Transverse colon (tissue), 4 donors: ENCODE measurements around the gene RAPGEF3. TPM values are rescaled to one million over a fixed set of nuclear protein-coding genes. Genes with fewer than 3 reads are reported as not detected.

Experiments used
- DNase-seq: peaks from one replicate; pipeline ENCODE4 v3.0.0-alpha.2; 2019
- H3K27ac ChIP-seq, 4 donors: fragments of 200-600 bp; sonication (generic); 2 replicates each; pipeline ENCODE4 v1.5.1; 2016 to 2018; ENCODE audit warnings: inconsistent platforms in 4 of 4
- H3K27me3 ChIP-seq: fragments of 200-600 bp; sonication (generic); 2 replicates; pipeline ENCODE4 v1.5.1; 2017; ENCODE audit warnings: inconsistent platforms
- H3K36me3 ChIP-seq, 4 donors: fragments of 200-600 bp; sonication (generic); 2 replicates each; pipeline ENCODE4 v1.5.1; 2017 to 2019; ENCODE audit warnings: inconsistent platforms in 4 of 4
- H3K4me1 ChIP-seq, 4 donors: fragments of 200-600 bp; sonication (generic); 2 replicates each; pipeline ENCODE4 v1.5.1; 2017 to 2020; ENCODE audit warnings: inconsistent platforms in 4 of 4
- H3K4me3 ChIP-seq, 4 donors: fragments of 200-600 bp; sonication (generic); 1 replicate in 1 of 4; 2 replicates in 3 of 4; pipeline versions ENCODE4 v1.5.1 to v1.6.1; 2017 to 2019; ENCODE audit warnings: inconsistent platforms in 4 of 4
- H3K9me3 ChIP-seq, 2 donors: fragments of 200-600 bp; sonication (generic); 2 replicates each; pipeline ENCODE4 v1.5.1; 2017 to 2019; ENCODE audit warnings: inconsistent platforms in 2 of 2
- CTCF ChIP-seq, 5 experiments: fragments of 200-600 bp in 3 of 5; fragments of 450-650 bp in 2 of 5; sonication (generic) in 3 of 5; IDR thresholded peaks; 1 replicate in 2 of 5; 2 replicates in 3 of 5; pipeline ENCODE4 v1.5.1; 2016 to 2017; ENCODE audit warnings: antibody characterized with exemption in 5 of 5, inconsistent platforms in 3 of 5, mild to moderate bottlenecking in 2 of 5, moderate library complexity in 1 of 5
- EP300 ChIP-seq: sonication (generic); formaldehyde crosslinking; IDR thresholded peaks from one replicate; pipeline ENCODE4 v1.6.1; 2017; ENCODE audit warnings: antibody characterized with exemption, low read depth
- POLR2A ChIP-seq: fragments of 450-650 bp; IDR thresholded peaks from one replicate; pipeline ENCODE4 v1.6.1; 2016; ENCODE audit warnings: antibody characterized with exemption, mild to moderate bottlenecking, moderate library complexity
- POLR2AphosphoS5 ChIP-seq, 3 donors: sonication (generic); formaldehyde crosslinking; IDR thresholded peaks; one replicate each; pipeline ENCODE4 v1.6.1; 2016; ENCODE audit warnings: antibody characterized with exemption in 3 of 3
- WGBS, 2 donors: methylation state at CpG; one replicate each; pipeline ENCODE4 v1.1.5; 2018; ENCODE audit warnings: low coverage in 1 of 2; 5-methylcytosine and 5-hydroxymethylcytosine counted together
- in situ Hi-C, 4 donors: fragments of 200-750 bp; cut with MboI; loops; one replicate each; pipeline versions ENCODE4 v1.15.0 to v1.15.1; 2017; ENCODE audit warnings: low sequenced_read_pairs in 3 of 4, low pct_ligation_motif_present in 1 of 4, low pct_unique_long_range_greater_than_20kb in 1 of 4
- intact Hi-C: fragments of 100-400 bp; cut with DNase I; formaldehyde crosslinking; loops from one replicate; pipeline ENCODE4 v1.15.1; 2023; ENCODE audit warnings: low total_unique reads
- total RNA-seq, 4 donors: library from RNA; depleted of rRNA; stranded (reverse); fragments of >200 nt; gene quantifications; one replicate each; pipeline ENCODE4 v1.1.0, GENCODE V29; 2016

Gene RAPGEF3
- total RNA-seq, 4 donors from 2014 or later: 8.1 to 51.7 (median 24.6) TPM

- intact Hi-C loops (no loop called here), in situ Hi-C loops (loop anchor here in 2 of 4 donors (25.0 kb wide), 2 partner anchors 89 to 214 kb away; partner anchors contain the start of gene TMEM106C (in 1 of the 2))
- no peaks in the 10 kb centered on the region for H3K9me3 ChIP-seq
- no peak overlapping the region for H3K27ac ChIP-seq
- peaks cover 3 to 9% (median 5%) of the 10 kb centered on the region in 4 donors for H3K4me1 ChIP-seq
- H3K4me3 ChIP-seq: no peak overlapping the region
- H3K36me3 ChIP-seq: no peaks in the 10 kb centered on the region
- WGBS, 2 donors: 100% methylated on average over 1 of the region's 1 CpG
- DNase-seq: no peak
- TF ChIP-seq POLR2A: no peak
- TF ChIP-seq CTCF (IDR thresholded peaks at IDR 0.05): no peak
- TF ChIP-seq POLR2AphosphoS5 (IDR thresholded peaks at IDR 0.05): no peak
- no peak for TF ChIP-seq EP300
- no peaks in the 10 kb centered on the region for H3K27me3 ChIP-seq
Observed at GRCh38 chr12:47748507-47748828, 10.2 kb downstream of the RAPGEF3 start.

- H3K36me3 ChIP-seq: no peaks in the 10 kb centered on the region
- intact Hi-C loops (no loop called here), in situ Hi-C loops (loop anchor here in 2 of 4 donors (25.0 kb wide), 2 partner anchors 89 to 214 kb away; partner anchors contain the start of gene TMEM106C (in 1 of the 2))
- 91% methylated on average over 13 of the region's 14 CpGs; no CpG with 5 or more reads in 1 of the 2 donors for WGBS, 2 donors
- TF ChIP-seq POLR2A (no peak), CTCF (IDR thresholded peaks at IDR 0.05) (no peak), EP300 (no peak), POLR2AphosphoS5 (IDR thresholded peaks at IDR 0.05) (no peak)
- H3K4me1 ChIP-seq: peaks cover 0 to 3% (median 0%) of the 10 kb centered on the region in 4 donors
- H3K4me3 ChIP-seq: no peak overlapping the region
- H3K27ac ChIP-seq: no peak overlapping the region
- H3K9me3 ChIP-seq: no peaks in the 10 kb centered on the region
- H3K27me3 ChIP-seq: no peaks in the 10 kb centered on the region
- no peak for DNase-seq
Observed at GRCh38 chr12:47747596-47748506, 10.8 kb downstream of the RAPGEF3 start.

GRCh38 chr12:47747126-47747525, 11.6 kb downstream of the RAPGEF3 start:
- no peaks in the 10 kb centered on the region for H3K36me3 ChIP-seq
- intact Hi-C loops (no loop called here), in situ Hi-C loops (loop anchor here in 2 of 4 donors (25.0 kb wide), 2 partner anchors 90 to 215 kb away; partner anchors contain the start of gene TMEM106C (in 1 of the 2))
- H3K4me3 ChIP-seq: no peak overlapping the region
- no peaks in the 10 kb centered on the region for H3K9me3 ChIP-seq
- DNase-seq: no peak
- no peak for TF ChIP-seq POLR2A
- TF ChIP-seq POLR2AphosphoS5 (IDR thresholded peaks at IDR 0.05): no peak
- TF ChIP-seq EP300: no peak
- no peak for TF ChIP-seq CTCF (IDR thresholded peaks at IDR 0.05)
- H3K4me1 ChIP-seq: no peaks in the 10 kb centered on the region
- 40 to 64% methylated on average over 2 to 4 of the region's 4 CpGs for WGBS, 2 donors
- peak overlapping the region in 1 of 4 donors; percentile 12 for H3K27ac ChIP-seq
- no peaks in the 10 kb centered on the region for H3K27me3 ChIP-seq

DNA sequence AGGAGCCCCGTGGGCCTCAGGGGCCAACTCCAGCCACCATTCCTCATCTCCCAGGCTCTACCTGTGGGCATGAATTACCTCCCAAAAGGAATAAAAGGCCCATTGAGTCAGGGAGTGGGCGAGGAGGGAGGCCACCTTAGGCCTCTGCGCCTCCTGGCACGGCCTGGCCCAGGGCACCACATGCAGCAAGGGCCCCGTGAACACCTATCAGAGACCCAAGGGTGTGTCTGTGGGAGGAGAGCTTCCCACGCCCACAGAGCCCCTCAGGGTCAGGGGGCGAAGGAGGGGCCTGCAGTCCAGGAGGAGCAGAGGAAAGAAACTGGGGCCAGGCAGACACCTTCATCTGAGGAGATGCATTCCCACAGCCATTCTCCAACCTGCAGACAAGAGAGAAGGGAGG, 12.2 kb downstream of the RAPGEF3 start:
- Histone ChIP-seq H3K27ac (peak overlapping the region in 1 of 4 donors; percentile 12), H3K4me1 (peaks cover 0 to 4% (median 3%) of the 10 kb centered on the region in 4 donors), H3K9me3 (no peaks in the 10 kb centered on the region), H3K27me3 (no peaks in the 10 kb centered on the region), H3K4me3 (no peak overlapping the region), H3K36me3 (no peaks in the 10 kb centered on the region)
- in situ Hi-C loops: loop anchor here in 2 of 4 donors (25.0 kb wide), 2 partner anchors 91 to 216 kb away; partner anchors contain the start of gene TMEM106C (in 1 of the 2)
- TF ChIP-seq EP300 (no peak), POLR2AphosphoS5 (IDR thresholded peaks at IDR 0.05) (no peak), CTCF (IDR thresholded peaks at IDR 0.05) (no peak), POLR2A (no peak)
- DNase-seq: no peak
- 76% methylated on average over 6 of the region's 7 CpGs; no CpG with 5 or more reads in 1 of the 2 donors for WGBS, 2 donors
- intact Hi-C loops: no loop called here
